Kidney (tissue), 14 donors: ENCODE measurements around the gene LHX1. TPM values are rescaled to one million over a fixed set of nuclear protein-coding genes. Genes with fewer than 3 reads are reported as not detected.

Experiments used
- DNase-seq, 5 donors: peaks; one replicate each; pipeline ENCODE4 v3.0.0-alpha.2; 2013 to 2020
- FAIRE-seq: peaks from 2 replicates; lab custom pipeline; 2012; peaks lifted over from hg19 to GRCh38; lab: Jason Lieb, UNC
- H3K27ac ChIP-seq, 2 donors: one replicate each; pipeline ENCODE4 v1.7.0; 2013; ENCODE audit warnings: low read depth in 2 of 2, low read length in 2 of 2, inconsistent platforms in 1 of 2
- H3K27me3 ChIP-seq: one replicate; pipeline ENCODE4 v1.7.1; 2013; ENCODE audit warnings: low read length, inconsistent platforms; ENCODE audit not compliant: control insufficient read depth, insufficient read depth
- H3K36me3 ChIP-seq, 3 donors: one replicate each; pipeline versions ENCODE4 v1.7.0 to v1.7.1; 2013; ENCODE audit warnings: low read length in 3 of 3, control low read depth in 1 of 3, inconsistent platforms in 1 of 3; ENCODE audit not compliant: insufficient read depth in 3 of 3, control insufficient read depth in 2 of 3
- H3K4me1 ChIP-seq, 3 donors: one replicate each; pipeline versions ENCODE4 v1.7.0 to v1.7.1; 2013; ENCODE audit warnings: low read length in 3 of 3, inconsistent platforms in 1 of 3, low read depth in 1 of 3; ENCODE audit not compliant: control insufficient read depth in 2 of 3, insufficient read depth in 2 of 3
- H3K4me3 ChIP-seq, 3 donors: one replicate each; pipeline versions ENCODE4 v1.7.0 to v1.8.1; 2013; ENCODE audit warnings: low read length in 3 of 3, control low read depth in 1 of 3, inconsistent platforms in 1 of 3
- H3K9ac ChIP-seq, 3 donors: one replicate each; pipeline versions ENCODE4 v1.7.0 to v1.7.1; 2013; ENCODE audit warnings: low read length in 3 of 3, control low read depth in 1 of 3, inconsistent platforms in 1 of 3
- H3K9me3 ChIP-seq, 3 donors: one replicate each; pipeline versions ENCODE4 v1.7.0 to v1.7.1; 2013; ENCODE audit warnings: low read length in 3 of 3, control low read depth in 1 of 3, inconsistent platforms in 1 of 3; ENCODE audit not compliant: control insufficient read depth in 2 of 3, insufficient read depth in 1 of 3
- CTCF ChIP-seq: IDR thresholded peaks from 3 replicates; pipeline ENCODE4 v1.5.1; 2012; ENCODE audit warnings: mild to moderate bottlenecking, moderate library complexity, borderline replicate concordance; ENCODE audit not compliant: insufficient read depth; ENCODE audit errors: extremely low read depth
- intact Hi-C: fragments of 100-400 bp; cut with DNase I; formaldehyde crosslinking; loops from one replicate; pipeline ENCODE4 v1.11.1; 2022
- polyA plus RNA-seq: library from polyadenylated mRNA; stranded (reverse); fragments of 350-450 nt; fragmentation: Illumina TruSeq; extraction: RNeasy Lipid Tissue Mini Kit (QIAGEN cat#74804); gene quantifications from one replicate; pipeline ENCODE4 v1.2.3, GENCODE V29; 2014; ENCODE audit warnings: low read depth, low replicate concordance; ENCODE audit not compliant: insufficient read depth
- total RNA-seq: library from RNA; stranded (reverse); fragmentation: NEBNext Ultra II Directional; extraction: Animal tissue kit (Norgen Biotek cat#: 25700); gene quantifications from one replicate; pipeline ENCODE4 v1.2.1, GENCODE V29; 2021
- donor health status: control.
- donor health status: control.
- donor health status: control.
- donor health status: control.
- donor health status: control.
- donor health status: DM: yes; HTN: yes; CAD: no.
- donor health status: Normal renal cell carcinoma (clear cell type).

The LHX1 gene
- total and polyA plus RNA-seq, 2 donors from 2014 or later, result 10.6 to 18.4 TPM

GRCh38 chr17:36931096-36931696, 6.1 kb upstream of the LHX1 start:
- H3K27me3 ChIP-seq, result peaks cover 29% of the 10 kb centered on the region
- intact Hi-C loops, result no loop called here
- peak overlapping the region in 1 of 3 donors; percentile 20 for H3K4me3 ChIP-seq
- H3K27ac ChIP-seq, result peak overlapping the region; percentile 36 to 52
- TF ChIP-seq CTCF, result no peak
- no peak for FAIRE-seq
- H3K9ac ChIP-seq, result no peak overlapping the region
- DNase-seq, result peak in 1 of 5 donors; percentile 49
- H3K4me1 ChIP-seq, result peaks cover 10 to 16% (median 13%) of the 10 kb centered on the region in 3 donors
- no peaks in the 10 kb centered on the region for H3K36me3 ChIP-seq
- no peaks in the 10 kb centered on the region for H3K9me3 ChIP-seq

- Histone ChIP-seq H3K4me3 (peak overlapping the region; percentile 10 to 44 (median 30)), H3K27ac (peak overlapping the region; percentile 36 to 45), H3K9me3 (no peaks in the 10 kb centered on the region), H3K27me3 (peaks cover 28% of the 10 kb centered on the region), H3K36me3 (no peaks in the 10 kb centered on the region), H3K9ac (no peak overlapping the region), H3K4me1 (peaks cover 10 to 20% (median 13%) of the 10 kb centered on the region in 3 donors)
- intact Hi-C loops, result no loop called here
- DNase-seq (peak in 3 of 5 donors; percentile 44 to 63 (median 50)), FAIRE-seq (no peak)
- TF ChIP-seq CTCF, result no peak
These were observed 5.4 kb upstream of the LHX1 start for GRCh38 chr17:36931697-36932382.

- peaks cover 10 to 20% (median 13%) of the 10 kb centered on the region in 3 donors for H3K4me1 ChIP-seq
- no peak for TF ChIP-seq CTCF
- peak overlapping the region; percentile 18 to 44 (median 30) for H3K4me3 ChIP-seq
- FAIRE-seq (no peak), DNase-seq (no peak)
- no peak overlapping the region for H3K9ac ChIP-seq
- no peaks in the 10 kb centered on the region for H3K36me3 ChIP-seq
- intact Hi-C loops, result no loop called here
- no peaks in the 10 kb centered on the region for H3K9me3 ChIP-seq
- H3K27me3 ChIP-seq, result peaks cover 27% of the 10 kb centered on the region
- H3K27ac ChIP-seq, result peak overlapping the region; percentile 6 to 45
These were observed 4.9 kb upstream of the LHX1 start for GRCh38 chr17:36932383-36932693.
